WI38 (cell line): ENCODE data around the gene SNED1.

ENCODE experiments used
- H3K4me3 ChIP-seq: 2 replicates; pipeline ENCODE4 v1.5.1; 2011; ENCODE audit warnings: low read depth, mild to moderate bottlenecking, control low read depth, low read length
- TF ChIP-seq, protein P1 (sequence below): IDR thresholded peaks from 2 replicates; pipeline ENCODE4 v1.5.1; 2012; ENCODE audit warnings: low read depth, mild to moderate bottlenecking, control low read depth, low read length

The SNED1 gene

DNA sequence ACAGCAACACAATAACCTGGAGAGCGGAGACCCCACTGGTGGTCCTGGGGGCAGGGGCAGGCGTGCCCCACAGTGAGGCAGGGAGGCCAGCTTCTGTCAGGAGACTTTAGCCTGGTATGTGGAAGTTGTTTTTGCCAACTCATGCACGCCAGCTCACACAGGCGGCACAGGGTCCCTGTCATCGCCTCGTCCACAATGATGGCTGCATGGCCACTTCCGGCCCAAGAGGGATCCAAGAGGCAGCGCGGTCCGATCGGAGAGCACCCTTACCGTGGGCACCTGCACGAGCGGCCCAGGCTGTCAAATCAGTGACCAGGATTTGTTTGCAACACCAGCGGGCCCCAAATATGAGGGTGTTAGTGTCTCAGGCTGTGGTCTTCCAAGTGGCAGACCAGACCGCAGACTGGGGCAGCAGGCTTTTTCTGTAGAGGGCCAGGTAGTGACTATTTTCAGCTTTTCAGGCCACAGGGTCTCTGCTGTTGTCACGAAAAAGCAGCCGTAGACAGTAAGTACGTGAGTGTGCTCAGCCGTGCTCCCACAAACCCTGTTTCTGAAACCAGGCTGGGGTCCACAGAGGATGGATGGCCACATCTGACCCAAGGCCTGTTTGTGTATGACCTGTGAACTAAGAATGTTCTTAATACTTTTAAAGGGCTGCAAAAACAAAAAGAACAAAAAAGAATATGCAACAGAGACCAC lies 21.2 kb downstream of the SNED1 start:
- TF ChIP-seq, protein P1, sequence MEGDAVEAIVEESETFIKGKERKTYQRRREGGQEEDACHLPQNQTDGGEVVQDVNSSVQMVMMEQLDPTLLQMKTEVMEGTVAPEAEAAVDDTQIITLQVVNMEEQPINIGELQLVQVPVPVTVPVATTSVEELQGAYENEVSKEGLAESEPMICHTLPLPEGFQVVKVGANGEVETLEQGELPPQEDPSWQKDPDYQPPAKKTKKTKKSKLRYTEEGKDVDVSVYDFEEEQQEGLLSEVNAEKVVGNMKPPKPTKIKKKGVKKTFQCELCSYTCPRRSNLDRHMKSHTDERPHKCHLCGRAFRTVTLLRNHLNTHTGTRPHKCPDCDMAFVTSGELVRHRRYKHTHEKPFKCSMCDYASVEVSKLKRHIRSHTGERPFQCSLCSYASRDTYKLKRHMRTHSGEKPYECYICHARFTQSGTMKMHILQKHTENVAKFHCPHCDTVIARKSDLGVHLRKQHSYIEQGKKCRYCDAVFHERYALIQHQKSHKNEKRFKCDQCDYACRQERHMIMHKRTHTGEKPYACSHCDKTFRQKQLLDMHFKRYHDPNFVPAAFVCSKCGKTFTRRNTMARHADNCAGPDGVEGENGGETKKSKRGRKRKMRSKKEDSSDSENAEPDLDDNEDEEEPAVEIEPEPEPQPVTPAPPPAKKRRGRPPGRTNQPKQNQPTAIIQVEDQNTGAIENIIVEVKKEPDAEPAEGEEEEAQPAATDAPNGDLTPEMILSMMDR = no peak
- no peak overlapping the region for H3K4me3 ChIP-seq

- H3K4me3 ChIP-seq = no peak overlapping the region
- TF ChIP-seq, protein P1 = no peak
Measured at GRCh38 chr2:241020201-241020600, 21.8 kb downstream of the SNED1 start.

GRCh38 chr2:241020629-241021190 lies 22.3 kb downstream of the SNED1 start:
- H3K4me3 ChIP-seq = no peak overlapping the region
- TF ChIP-seq, protein P1 = no peak

- TF ChIP-seq, protein P1 = no peak
- H3K4me3 ChIP-seq = no peak overlapping the region
Measured at GRCh38 chr2:241025639-241026038, 27.2 kb downstream of the SNED1 start.

DNA sequence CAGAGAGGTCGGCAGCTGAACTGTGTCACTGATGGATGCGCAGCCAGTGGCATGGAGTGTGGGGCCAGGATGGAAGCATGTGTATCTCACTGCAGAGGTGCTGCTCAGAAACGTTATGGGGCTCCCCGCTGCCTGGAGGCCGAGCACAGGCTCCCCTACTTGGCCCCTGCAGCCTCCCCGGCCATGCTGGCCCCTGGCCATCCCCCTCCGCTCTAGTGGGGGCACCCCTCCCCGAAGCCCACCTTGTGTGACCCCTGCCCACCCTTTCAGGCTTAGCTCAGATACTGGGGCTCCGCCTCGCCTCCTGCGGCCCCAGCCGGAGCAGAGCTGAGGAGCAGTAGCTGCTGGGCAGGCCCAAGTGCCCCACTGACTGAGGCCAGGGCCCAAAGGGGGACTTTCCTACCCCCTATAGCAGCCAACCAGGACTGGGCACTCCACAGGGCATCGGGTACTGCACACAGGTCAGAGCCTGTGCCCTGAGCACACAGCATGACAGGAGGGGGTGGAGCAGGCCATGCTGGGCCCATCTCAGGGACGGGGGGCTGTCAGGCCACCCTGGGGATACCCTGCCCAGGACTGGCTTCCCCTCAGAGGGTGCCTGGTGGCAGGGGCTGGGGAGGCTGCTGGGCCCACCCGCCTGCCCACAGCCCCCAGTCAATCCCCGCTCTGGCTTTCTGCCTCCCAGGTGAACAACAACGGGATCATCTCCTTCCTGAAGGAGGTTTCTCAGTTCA lies 31.3 kb downstream of the SNED1 start:
- TF ChIP-seq, protein P1 = no peak
- H3K4me3 ChIP-seq = no peak overlapping the region

- no peak overlapping the region for H3K4me3 ChIP-seq
- TF ChIP-seq, protein P1 = no peak
Measured at GRCh38 chr2:241030333-241030680, 31.9 kb downstream of the SNED1 start.

- TF ChIP-seq, protein P1 = no peak
- no peak overlapping the region for H3K4me3 ChIP-seq
Measured at GRCh38 chr2:241030883-241031282, 32.5 kb downstream of the SNED1 start.
